NOMO-1 (cell line): ENCODE measurements around the gene SPTLC3.
A peak's percentile ranks its signal among the peaks of the same experiment; 100 is the strongest.
"Not testable (repeated sequence)": the region's sequence is repeated elsewhere in the genome, so short reads cannot be mapped to it uniquely, and the experiment has no call there.

ENCODE experiments used
- DNase-seq, 2 experiments: peaks; one replicate each; lab custom pipeline; 2025; ENCODE audit not compliant: unreplicated experiment in 2 of 2; lab: John Stamatoyannopoulos, UW

Gene SPTLC3

DNA sequence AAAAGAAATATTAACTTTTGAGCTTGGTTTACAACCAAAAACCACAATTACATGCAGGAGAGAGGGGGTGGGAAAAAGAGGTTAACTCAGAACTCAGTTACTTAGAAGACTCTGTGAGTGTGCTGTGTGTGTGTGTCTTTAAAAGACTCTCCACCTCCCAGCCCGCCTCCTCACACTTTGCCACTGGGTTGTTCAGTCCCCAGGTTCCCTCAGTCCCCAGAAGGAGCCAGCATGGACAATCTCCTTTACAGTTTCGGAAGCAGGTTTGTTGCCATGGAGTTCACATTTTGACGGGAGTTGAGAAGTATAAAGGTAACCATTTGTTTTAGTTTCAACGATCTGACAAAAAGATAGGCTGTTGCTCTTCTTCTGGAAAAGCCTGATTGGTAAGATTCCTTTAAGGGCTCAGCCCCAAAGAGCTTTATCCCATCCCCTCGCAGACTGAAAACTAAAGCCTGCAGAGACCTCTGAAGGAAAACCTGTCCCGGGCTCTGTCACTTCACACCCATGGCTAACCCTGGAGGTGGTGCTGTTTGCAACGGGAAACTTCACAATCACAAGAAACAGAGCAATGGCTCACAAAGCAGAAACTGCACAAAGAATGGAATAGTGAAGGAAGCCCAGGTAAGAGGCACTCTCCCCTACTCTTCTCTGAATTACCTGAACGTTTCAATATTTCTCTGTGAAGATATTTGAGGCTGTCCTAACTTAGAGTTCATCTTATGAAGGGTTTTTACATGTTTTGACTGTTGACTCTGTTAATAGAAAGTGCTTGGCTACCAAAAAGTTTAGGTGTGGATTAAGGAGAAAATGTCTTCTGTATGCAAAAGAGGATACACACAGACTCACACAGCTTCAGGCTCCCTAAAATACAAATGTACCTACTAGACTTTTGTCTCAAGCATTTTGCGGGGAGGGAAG, at the start of gene SPTLC3:
SPTLC3 (plus strand) TSS at position 212 of the 921 bp plus-strand sequence; CDS start at position 508, 296 bp downstream.
- DNase-seq: peak in 1 of 2 experiments; percentile 24

DNA sequence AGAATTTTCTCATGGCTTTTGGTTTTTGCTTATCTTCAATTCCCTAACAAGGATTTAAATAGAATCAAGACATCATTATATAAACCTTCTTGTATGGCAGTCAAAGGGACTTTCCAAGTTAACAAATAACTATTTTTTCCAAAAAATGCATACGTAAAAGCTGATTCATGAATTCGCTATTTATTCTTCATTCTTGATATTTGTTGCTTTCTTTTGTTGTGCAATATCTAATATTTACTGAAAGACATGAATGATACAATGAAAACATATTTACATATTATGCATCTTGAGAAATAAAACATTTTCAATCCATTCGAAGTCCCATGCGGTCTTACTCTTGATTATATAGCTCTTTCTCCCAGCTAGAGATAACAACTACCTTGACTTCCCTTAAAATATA, 47.0 kb upstream of the SPTLC3 start:
- no peak for DNase-seq

DNA sequence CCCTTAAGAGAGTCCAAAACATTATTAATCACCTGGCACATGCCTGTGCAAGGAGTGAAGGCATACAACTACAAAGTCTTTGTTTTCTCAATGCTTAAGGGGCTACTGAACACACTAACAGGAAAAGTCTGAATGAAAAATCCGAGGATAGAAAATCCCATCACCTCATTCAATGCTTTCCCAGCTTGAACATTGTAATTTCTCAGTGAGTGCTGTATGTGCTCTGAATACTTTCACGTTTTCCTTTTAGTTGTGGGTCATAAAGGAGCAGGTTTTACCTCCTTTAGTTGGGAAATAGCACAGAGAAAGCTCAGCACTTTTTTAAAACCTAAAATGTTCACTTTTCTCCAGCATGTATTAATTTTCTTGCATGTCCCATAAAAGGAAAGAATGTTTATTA, 45.9 kb upstream of the SPTLC3 start:
- DNase-seq: no peak

DNA sequence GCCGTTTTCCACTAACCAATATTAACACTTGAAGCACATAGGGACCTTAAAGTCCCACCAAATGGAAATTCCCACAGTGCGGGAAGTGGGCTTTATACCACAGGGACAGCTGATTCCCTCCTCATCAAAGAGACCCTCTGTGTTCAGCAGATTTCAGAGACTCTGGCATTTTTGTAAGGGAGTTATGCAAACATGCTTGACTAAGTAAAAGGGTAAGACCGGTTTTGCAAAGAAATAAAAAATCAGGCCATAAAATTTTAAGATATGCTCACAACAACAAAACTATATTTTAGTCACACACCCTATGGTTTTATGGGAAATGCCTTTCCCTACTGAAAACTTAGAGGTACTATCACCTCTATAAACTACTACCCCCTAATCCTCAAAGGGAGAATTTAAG, 45.4 kb upstream of the SPTLC3 start:
- no peak for DNase-seq

DNA sequence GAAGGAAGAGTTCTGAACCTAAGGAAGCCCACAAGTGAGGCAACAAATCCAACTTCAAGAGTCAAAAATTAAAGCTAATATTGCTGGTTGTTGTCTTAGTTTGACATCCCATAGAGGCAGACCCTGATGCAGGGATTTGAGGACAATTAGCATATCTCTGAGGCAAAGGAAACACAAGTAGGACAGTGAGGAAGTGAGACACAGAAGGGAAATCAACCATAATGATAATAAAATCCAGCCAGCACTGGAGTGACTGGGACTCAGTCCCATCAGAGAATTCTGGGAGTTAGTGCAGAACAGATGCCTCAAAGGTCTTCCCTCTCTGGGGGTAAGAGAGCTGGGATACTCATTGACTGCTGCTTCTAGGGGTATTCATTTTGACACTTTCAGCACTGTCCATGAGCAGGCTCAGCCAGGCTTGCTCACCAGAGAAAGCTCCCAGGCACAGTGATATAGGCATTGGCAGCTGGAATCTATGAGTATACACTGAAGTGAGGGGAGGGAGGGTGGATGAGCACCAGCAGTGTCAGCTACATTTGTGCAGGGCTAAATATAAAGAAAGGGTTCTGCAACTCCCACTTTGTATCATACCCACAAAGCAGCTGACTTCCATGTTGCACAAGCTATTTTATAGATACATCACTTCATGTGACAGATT, 43.4 kb upstream of the SPTLC3 start:
- DNase-seq: no peak

DNA sequence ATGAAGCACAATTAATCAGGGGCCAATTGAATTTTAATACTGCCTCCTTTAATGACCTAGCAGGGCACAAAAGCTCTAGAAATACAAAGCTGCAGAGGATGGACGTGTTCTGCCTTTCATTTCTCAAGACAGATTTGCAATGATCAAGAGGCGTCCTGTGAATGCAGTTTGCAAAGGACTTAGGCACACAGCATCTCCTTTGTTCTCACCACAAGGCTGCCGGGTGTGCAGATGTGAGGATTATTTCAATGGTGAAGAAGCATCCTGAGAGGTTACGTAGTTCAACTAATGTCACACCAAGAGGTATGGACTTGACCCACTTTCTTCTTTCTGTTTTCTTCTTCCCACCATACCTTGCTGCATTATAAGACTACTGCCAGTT, 42.9 kb upstream of the SPTLC3 start:
- no peak for DNase-seq

DNA sequence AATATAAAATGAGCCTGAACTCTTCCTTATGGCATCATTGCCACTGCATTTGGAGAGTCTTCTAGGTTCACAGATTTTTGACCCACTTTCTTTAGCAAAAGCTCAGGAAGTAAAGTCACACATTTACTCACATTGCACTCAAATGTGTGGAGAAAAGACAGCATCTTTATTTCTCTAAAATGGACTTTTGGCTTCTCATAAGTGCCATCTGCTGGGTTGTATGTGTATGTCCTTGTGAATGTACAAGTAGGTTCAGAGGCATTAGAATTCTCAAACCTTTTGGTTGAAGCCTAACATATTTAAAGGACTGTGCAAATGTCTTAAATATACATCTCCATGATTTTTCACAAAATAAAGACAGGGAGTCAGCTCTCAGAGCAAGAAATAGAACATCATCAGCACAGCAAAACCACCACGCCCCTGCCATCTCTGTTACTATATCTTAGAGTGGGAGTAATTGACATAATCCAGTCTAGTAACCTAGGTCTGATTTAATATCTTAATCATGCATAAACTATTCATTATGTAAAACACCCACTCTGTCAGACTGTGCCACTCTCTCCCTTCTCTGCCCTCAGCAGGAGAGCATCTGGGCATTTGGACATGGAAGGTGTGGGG, 42.2 kb upstream of the SPTLC3 start:
- no peak for DNase-seq

DNA sequence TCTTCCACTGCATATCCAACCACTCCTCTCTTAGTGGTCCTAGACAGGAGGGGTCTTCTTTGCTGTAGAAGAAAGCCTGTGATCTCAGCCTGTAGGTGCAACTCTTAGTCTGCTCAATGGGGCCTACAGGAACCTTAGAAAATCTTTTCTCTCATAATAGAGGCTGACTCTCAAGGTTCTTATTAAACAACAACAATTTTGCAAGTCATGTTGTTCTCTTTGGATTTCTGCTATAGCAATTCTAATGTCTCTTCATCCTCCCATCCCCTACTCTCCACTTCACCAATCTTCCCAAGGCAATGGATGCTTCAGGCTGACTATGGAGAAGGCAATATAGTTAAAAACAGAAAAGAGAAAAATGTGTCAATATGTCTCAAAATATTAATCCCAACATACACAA, 40.8 kb upstream of the SPTLC3 start:
- no peak for DNase-seq

DNA sequence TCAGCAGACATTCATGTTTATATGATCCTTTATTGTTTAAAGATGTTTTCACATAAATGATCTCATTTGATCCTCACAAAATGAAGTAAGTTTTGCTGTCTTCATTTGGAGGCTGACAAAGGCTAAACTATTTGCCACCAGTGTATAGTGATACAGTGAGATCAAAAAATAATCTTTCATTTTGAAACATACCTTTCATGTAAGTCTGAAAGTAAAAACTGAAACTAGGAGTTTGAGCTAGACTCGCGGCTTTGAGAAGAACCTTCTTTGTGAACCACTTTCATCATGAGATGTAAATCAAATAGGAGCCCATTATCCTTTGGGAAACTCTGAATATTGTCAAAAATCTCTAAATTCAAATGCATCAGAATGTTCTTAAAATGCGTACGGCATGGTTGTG, 40.3 kb upstream of the SPTLC3 start:
- DNase-seq: no peak

DNA sequence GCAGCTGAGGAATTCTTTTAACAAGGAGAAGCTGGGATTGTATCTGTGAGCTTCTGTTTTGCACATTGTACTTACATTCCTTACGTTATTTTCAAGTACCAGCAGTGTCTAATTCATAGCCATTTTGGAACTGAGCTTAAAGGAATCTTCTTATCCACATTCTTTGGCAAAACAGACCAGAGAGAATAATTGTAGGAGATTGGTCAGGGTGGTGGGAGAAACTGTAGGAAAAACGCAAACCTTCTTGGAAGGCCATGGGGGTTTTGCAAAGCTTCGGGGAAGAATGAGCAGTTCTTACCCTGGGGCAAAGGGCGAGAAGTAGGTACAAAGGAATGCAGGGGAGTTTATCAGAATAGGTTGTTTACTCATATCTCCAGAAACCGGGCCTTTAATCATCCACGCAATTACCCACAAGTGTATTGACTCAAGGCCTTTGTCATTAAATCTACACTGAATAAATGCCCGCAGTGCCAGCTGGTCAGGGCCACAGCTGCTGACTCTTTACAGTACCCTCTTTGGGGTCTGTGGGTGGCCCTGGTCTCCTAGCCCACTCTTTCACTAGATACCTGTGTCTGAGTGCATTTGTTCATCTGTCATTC, 39.6 kb upstream of the SPTLC3 start:
- DNase-seq: no peak

DNA sequence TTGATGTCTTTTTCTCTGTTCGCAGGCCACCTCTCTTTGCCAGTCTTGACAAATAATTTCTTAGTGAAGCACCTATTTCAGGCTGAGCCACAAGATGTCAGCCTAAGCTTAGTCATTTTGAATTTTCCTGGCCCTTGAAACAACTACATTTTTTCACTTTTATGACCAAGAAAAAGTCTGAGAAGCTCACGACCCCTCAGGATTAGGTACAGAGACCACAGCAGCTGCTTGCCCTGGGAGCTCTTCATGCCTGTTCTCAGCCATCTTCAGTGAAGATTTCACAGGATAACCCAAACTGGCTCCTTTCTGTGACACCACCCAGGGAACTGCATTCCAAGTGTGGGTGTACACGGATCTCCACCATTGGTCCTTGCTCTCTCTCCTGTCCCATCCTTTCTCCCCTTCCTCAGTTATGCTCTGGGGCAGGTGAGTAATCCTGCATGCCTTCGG, 38.4 kb upstream of the SPTLC3 start:
- peak in 1 of 2 experiments; percentile 0 for DNase-seq

DNA sequence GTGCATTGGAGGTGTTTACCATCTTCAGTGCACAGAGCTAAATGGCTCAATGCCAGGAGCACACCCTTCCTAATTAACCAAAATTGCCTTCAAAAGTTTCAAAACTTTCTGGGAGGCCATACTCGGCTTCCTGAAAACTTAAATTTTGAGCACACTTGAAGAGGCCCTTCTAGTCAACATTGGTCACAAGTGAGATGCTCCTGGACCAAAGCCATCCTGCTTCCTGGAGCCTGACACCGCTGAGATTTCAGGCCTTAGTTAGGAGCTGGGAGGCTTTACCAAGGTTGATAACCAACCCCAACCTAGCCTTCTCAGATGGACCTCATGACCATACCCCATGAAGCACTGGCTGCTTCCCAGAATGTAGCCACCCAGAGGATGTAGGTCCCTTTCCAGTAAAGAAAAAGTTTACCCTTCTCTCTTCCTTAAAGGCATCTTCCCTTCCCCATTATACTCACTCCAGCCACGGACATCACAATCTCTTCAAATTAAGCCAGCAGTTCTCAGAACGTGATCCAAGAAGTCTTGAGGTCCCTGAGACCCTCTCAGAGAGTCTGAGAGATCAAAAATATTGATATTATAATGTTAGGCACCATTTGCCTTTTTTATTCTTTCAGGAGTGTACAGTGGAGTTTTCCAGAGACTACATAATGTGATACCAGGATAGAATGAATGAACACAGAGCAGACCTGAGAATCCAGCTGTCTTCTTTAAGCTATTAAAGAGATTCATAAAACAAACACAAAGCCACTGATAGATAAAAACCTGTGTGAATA, 32.8 kb upstream of the SPTLC3 start:
- no peak for DNase-seq

DNA sequence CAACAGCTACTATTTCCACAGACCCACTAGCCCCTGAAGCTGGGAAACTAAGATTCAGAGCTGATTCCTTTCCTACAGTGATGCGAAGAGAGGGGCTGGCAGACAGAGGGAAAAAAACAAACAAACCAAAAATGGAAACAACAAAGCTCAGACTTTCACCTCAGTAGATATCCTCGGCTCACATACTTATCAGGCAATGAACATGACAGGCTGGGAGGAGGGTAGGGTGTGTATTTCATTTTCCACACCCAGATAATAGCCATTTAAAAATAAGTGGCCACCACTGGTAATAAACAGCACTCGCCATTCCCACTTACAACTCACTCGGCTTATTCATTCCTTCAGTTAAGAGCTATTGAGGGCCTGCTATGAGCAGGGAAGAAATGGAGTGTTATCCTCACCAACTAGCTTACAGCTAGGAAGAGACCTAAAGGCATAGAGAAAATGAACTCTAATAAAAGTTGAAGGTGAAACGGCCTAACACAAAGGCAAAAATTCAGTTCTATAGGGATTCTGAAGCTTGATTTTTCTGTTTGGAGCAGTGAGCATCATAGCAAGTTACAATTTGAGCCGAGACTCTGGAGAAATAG, 32.0 kb upstream of the SPTLC3 start:
- DNase-seq: no peak

DNA sequence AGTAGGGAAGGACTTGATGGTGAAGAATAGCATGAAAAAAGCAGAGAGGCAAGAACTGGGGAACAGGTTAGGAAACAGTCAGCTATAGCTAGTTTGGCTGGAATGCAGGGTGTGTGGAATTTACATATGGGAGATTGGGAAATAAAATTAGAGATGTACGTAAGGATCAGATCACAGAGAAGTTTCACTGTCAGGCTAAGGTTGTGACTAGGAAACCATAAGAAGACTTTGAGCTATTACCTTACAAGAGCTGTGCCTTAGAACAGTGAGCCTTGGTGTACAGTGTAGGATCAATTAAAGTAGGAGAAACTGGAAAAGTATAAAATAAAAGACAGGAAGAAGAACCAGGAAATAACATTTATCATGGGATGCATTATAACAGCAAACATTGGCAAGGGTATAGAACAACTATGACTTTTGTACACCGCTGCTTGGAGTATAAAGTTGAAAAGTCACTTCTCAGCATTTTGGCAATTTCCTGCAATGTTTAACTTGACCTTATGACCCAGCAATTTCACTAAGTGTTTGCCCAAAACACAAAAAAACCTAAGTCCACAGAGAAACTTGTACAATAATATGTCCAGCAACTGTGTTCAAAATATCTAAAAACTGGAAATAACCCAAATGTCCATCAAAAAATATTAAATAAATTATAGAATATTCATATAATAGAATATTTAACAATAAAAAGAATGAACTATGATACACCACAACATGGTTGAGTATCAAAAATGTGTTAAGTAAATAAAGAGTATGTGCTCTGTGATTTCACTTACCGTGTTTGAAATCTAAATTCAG, 31.2 kb upstream of the SPTLC3 start:
- no peak for DNase-seq

DNA sequence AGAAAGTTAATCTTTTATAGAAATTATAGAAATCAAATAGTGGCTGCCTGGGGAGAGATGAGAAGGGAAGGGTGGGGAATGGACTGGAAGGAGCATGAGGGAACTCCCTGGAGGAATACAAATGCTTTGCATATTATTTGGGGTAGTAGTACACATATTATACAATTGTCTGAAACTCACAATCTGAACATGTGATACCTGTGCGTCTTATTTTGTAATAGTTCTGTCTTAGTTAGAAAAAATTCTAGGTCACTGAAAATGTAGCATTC, 30.7 kb upstream of the SPTLC3 start:
- DNase-seq: no peak

DNA sequence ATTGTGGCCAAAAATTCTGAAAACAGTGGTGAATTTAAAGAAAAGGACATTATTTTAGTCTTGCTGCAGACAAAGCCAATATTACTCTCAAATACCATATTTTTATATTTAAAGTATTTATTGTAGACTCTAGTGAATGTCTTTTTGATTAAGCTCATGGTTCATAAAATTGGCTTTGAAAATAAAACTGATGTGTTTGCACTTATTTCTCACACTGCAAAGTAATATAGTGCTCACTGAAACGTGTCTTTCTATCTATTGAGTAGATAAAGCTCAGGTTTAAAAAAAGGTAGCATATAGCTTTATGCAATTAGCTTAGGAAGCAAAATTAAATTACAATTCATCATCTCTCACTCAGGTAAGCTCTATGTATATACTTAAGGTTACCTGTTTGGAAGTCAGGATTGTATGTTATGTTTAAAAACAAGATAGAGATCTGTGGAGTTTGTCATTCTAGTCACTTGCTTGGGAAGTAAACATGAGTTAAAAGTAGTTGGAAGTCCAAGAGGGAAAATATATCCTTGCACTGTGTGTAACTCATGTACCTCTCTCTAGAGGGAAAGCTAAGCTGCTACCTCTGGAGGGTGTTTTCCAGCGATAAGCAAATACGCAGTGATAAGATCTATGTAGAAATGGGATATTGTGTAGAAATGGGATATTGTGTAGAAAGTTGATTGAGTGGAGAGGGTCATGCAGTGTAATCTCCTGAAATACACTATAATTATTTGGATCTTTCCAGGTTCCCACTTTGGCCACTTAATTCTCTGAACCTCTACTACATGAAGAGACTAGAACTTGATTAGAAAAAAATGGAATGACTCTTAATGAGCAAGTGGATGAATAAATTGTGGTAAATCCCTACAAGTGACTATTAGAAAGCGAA, 29.9 kb upstream of the SPTLC3 start:
- no peak for DNase-seq

DNA sequence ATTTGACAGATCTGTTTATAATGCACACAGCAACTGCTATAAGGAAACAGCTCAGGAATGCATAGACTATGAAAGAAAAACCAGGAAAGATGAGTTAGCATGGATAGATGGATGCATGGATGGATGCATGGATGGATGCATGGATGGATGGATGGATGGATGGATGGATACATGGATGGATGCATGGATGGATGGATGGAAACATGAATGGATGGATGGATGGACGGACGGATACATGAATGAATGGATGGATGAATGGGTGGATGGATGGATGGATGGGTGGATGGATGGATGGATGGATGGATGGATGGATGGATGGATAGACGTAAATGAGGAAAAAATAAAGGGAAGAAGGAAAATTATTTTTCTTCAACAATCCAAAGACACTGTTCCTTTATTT, 29.1 kb upstream of the SPTLC3 start:
- not testable (repeated sequence) for DNase-seq

DNA sequence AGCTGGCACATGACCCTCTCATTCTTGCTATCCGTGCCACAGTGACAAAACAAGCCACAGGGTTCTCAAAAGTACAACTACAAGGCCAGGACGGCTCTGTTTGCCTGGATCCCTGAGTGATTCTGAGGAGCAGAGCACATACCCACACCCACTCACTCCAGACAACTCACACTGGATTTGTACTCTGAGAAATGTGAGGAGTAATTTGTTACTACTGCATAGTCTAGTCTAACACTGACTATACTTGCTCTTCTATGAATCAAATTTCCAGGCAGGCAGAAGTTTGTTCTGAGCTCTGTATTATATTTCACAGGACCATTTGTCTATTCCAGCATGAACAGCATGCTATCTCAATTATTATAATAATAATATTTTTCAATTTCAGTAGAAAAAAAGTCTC, 26.7 kb upstream of the SPTLC3 start:
- DNase-seq: no peak
